Neural progenitor cell (in vitro differentiated cells): ENCODE results near the gene IDI2.

ENCODE experiments used
- CTCF ChIP-seq: fragments of 200-600 bp; sonication (generic); IDR thresholded peaks from 2 replicates; pipeline ENCODE4 v1.5.1; 2017; ENCODE audit warnings: antibody characterized with exemption, mild to moderate bottlenecking
- EZH2 ChIP-seq: fragments of 200-600 bp; sonication (generic); IDR thresholded peaks from 2 replicates; pipeline ENCODE4 v1.6.1; 2017; ENCODE audit warnings: antibody characterized with exemption, mild to moderate bottlenecking, moderate library complexity

DNA sequence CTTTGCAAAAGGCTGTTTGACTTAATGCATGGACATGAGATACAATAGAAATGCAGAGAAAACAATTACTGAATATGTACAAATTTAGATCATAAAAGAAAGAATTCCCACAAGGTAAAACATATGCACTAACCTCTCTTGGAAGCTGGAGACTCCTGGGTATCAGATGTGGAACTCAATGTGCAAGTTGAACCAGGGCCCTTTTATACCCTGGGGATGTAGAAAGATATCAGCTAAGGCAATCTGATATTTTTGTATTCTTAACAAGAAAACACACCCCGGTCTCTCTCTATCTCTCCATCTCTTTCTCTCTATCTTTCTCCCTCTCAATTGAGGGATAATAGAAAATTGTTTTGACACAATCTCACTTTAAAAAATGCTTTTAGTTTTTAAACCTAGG, at the start of gene IDI2:
- TF ChIP-seq EZH2, result no peak
- no peak for TF ChIP-seq CTCF
